Activated gamma-delta T cell treated with Interleukin-2 at 50 U/mL for 16 hours (primary cell): ENCODE measurements around the gene ST6GALNAC2.
"Not testable (repeated sequence)": the region's sequence is repeated elsewhere in the genome, so short reads cannot be mapped to it uniquely, and the experiment has no call there.

Experiments used
- DNase-seq: peaks from one replicate; pipeline ENCODE4 v3.0.0-alpha.2; 2020

The ST6GALNAC2 gene

GRCh38 chr17:76585649-76586593 lies at the start of gene ST6GALNAC2:
Gene ST6GALNAC2, minus strand, starts transcription at chr17:76585860. Its CDS starts 52 bp downstream, at chr17:76585808.
- peak; percentile 36 for DNase-seq

DNA sequence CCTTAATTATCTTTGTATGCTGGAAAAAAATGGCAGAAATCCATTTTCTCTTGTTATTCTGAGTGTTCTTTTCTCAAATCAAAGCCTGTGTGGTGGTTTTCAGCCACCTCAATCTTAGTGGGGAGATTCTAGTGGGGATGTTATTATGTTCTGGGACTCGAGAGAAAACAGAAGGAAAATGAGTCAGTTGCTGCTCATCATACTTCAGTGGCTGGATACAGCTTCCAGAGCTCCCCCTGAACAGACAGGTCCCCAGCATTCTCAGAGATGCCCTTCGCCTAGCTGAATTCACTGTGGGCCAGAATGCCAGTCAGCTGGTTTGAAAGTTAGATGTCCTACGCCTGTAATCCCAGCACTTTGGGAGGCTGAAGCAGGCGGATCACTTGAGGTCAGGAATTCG lies 49.4 kb upstream of the ST6GALNAC2 start:
- no peak for DNase-seq

DNA sequence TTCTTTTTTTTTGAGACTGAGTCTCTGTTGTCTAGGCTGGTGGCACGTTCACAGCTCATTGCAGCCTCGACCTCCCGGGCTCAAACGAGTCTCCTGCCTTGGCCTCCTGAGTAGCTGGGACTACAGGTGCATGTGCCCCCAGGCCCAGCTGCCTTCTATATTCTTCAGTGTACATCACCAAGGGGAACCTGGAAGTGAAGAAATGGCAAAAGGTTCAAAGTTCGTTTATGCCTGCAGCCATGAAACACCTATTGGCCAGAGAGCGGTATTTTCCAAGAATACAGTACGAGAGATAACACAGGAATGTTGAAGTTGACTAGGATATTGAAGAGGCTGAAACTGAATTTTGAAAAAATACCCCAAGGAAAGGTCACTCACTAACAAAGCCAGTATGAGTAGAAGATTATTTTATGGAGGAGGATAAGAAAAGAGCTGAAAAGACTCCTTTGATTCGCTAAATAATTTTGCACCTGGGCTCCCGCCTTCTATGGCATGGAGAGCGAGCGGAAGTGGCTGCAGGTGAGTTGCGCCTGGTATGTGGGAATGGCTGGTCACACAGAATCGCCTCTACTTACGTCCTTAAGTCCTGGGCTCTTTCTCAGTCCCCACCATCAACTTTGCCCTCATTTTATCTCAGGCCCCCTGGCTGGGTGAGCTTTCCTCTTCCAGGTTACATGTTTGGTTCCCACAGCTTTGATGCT lies 48.1 kb upstream of the ST6GALNAC2 start:
- no peak for DNase-seq

DNA sequence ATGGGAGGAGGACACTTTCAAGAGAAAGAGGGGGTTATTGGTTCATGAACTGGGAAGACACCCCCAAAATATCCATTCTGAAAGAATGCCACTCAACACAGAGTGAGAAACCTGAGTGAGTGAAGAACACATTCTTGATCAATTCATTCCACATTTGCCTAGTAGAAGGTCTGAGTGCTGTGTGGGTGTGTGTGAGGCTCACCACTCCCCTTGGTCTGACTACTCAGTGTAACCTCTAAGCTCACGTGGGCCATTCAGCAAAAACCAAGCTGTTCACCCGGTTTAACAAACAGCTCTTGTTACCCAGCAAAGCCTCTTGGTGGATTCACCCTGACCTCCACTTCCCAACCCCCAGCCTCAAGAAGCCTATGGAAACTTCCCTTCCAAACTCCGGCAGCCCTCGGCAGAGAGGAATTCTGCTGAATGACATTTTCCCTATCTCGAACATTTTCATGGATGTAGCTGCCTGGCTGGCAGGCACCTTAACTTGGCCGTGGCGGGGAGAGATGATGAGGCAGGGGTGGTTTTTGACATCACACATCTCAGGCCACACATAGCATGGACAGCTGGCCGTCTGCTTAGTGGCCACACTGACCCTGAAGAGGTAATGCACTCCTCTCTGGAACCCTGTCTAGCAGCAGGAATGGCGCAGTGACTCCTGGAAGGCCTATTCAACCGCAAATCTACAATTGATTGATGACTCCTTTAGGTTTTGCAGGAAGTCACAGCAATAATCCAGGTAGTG lies 46.3 kb upstream of the ST6GALNAC2 start:
- DNase-seq: peak; percentile 23

DNA sequence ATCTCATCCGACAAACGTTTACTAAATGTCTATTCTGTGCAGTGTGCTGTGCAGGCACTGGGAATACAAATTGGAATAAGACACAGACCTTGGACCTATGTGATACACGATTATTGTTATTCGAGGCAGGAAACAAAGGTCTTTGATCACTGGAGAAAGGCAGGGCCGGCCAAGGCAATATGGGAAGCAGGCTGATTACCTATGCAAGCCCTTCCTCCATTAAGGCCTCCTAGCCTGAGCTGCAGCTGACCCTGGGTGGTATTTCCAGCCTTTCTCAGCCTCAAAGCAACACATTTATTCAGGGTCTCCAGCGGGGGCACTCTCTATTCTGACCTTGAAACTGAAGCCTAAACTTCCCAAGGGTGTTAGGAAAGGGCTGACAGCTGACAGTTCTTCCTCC lies 44.5 kb upstream of the ST6GALNAC2 start:
- no peak for DNase-seq

DNA sequence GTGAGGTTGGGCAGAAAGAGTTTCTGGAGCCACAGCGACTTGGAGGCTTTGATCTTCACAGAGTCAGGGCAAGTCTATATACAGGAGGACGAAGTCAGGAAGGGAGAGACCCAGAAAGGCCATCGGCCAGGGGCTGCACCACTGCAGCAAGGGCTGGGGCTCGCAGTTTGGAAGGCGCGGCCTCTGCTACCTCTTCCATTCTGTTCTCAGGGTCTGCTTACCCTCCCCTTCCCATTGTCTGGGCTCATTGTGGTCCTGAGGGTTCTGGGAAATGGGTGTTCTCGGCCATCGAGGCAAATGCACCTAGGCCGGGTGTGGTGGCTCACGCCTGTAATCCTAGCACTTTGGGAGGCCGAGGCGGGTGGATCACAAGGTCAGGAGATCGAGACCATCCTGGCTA lies 41.9 kb upstream of the ST6GALNAC2 start:
- no peak for DNase-seq

DNA sequence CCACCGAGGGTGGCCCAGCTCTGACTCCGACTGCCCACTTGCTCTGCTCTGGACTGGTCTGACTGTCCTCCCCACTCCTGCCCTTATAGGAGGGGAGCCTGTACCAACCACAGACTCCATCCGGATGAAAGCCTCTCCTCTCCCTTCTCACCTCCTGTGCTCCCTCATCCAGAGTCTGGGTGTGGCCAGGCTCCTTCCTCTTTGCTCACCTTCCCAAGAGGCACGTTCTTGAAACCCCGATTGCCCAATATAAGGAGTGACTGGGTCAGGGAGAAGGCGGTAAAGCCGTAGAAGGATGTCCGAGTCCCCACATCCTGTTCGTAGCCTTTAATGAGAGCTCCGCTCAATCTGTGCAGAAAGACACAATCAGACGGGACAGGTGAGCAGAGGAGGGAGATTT lies 40.8 kb upstream of the ST6GALNAC2 start:
- no peak for DNase-seq

GRCh38 chr17:76625496-76625895 lies 39.8 kb upstream of the ST6GALNAC2 start:
- DNase-seq: no peak

DNA sequence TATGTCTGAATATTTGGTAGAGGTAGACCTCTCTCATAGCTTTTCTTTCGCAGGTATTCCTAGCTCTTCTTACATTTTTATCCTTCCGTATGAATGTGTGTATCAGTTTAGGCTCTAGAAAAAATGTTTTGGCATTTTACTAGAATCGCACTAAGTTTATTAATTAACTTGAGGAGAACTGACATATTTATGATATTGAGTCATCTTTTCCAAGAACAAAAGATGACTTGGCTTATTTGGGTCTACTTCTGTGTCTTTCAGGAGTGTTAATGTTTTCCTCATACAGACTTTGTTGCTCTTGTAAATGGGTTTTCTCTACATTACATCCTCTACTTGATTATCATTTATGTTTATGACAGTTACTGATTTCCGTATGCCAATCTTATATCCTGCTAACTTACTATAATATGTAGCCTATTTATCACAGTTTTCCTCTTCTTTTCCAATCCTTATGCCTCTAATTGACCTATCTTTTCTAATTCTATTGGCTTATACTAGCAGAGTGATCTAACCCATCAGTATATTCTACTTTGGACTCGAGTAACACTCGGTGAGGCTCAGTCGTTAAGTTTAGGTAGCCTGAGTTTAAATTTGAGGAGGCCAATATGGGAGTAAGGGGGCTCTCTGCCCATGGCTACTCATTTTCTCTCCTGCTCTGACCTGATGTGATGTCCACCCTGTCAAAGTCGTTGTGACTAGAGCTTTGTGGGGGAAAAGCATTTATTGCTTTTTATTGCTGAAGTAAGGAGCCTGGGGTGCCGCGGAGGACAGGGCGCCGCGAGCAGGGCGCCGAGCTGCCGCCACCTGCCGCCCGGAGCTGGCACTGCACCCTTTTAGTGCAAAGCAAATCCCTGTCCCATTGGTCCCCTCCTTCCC lies 37.8 kb upstream of the ST6GALNAC2 start:
- DNase-seq: peak; percentile 75

- DNase-seq: no peak
Measured at GRCh38 chr17:76617838-76618237, 32.2 kb upstream of the ST6GALNAC2 start.

DNA sequence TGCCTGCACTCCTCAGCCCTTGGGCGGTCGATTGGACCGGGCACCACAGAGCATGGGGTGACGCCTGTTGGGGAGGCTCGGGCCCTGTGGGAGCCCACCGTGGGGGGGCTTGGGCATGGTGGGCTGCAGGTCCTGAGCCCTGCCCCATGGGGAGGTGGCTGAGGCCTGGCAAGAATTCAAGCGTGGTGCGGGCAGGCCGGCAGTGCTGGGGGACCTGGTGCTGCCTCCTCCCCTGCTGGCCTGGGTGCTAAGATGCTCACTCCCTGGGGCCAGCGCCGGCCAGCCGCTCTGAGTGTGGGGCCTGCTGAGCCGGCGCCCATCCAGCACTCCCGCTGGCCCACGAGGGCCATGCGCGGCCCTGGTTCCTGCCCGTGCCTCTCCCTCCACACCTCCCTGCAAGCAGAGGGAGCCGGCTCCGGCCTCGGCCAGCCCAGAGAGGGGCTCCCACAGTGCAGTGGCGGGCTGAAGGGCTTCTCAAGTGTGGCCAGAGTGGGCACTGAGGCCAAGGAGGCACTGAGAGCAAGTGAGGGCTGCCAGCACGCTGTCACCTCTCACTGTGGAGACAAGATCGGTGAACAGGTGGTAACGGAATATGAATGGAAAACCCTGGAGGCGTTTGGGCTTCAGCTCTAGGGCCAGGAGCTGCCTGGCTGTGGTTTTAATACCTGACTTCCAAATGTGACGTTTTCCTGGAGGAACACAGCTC lies 29.4 kb upstream of the ST6GALNAC2 start:
- DNase-seq: no peak

- not testable (repeated sequence) for DNase-seq
Measured at GRCh38 chr17:76614064-76614759, 28.6 kb upstream of the ST6GALNAC2 start.

DNA sequence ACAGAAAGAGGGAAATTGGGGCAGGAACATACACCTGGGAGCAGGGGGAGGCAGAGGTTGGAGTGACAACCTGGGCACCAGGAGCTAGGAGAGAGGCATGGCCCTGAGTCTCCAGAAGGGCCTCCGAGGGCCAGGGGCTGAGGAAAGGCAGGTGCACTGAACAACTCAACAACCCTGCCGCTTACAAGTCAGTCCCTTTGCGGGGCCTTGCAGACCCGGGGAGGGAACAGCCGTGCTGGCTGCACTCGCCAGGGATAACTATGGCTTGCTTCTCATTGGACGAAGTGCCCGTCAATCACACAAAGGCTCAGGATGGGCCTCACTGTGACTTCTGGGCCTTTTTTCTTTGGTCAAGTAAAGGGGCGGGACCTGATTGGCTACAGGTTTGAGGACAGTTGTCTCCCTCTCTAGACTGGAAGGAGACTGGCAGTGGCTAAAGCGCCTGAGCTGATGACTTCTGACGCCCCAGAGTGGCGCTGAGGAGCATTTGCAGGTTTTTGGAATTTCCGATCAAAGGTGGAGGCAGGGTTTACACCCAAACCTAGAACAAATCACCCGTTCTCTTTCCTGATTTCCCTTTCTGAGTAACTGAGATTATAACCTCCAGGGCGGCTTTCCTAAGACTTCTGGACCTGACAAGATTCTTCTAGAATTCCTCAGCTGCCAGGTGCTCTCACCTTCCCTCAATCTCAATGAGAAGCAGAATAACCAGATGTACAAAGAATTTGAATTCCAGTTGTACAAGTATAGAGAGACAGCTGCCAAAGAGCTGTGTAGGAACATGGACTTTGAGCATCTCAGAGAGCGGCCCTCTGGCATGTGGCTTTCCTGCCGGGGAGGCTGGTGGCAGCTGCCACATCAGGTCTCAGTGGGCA lies 27.6 kb upstream of the ST6GALNAC2 start:
- no peak for DNase-seq

DNA sequence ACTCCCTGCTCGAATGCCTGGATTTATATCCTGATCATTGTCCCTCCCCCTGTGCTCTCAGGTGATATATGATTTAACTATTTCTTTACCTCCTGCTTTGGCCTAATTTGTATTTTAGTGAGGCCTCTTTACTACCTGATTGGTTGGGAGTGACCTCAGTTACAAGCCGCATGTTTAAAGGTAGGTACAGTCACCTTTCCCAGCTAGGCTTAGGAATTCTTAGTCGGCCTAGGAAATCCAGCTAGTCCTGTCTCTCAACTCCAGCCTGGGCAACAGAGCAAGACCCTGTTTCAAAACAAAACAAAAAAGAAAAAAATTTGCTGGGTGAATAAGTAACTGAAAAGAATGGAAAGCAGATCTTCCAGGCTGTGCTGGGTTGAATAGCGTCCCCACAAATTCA lies 26.8 kb upstream of the ST6GALNAC2 start:
- DNase-seq: no peak

DNA sequence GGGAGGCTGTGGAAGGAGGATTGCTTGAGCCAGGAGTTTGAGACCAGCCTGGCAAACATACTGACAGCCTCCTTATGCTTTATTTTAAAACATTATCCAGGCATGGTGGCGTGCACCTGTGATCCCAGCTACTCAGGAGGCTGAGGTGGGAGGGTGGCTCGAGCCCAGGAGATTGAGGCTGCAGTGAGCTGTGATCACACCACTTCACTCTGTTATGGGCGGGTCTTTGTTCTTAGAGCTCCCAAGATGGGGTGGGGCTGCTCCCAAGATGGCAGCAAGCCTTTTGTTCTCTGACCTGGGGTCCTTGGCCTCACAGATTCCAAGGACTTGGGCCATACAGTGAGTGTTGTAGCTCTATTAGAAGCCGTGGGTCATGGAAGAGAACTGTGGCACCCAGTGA lies 26.1 kb upstream of the ST6GALNAC2 start:
- DNase-seq: no peak

- DNase-seq: not testable (repeated sequence)
Measured at GRCh38 chr17:76611080-76611749, 25.6 kb upstream of the ST6GALNAC2 start.

GRCh38 chr17:76606685-76607084 lies 21.0 kb upstream of the ST6GALNAC2 start:
- DNase-seq: not testable (repeated sequence)

- no peak for DNase-seq
Measured at GRCh38 chr17:76601065-76601464, 15.4 kb upstream of the ST6GALNAC2 start.
